RWPE1 (cell line): ENCODE results near the gene APEH.

ENCODE experiments used
- CTCF ChIA-PET: fragments of 350-600 bp; sonication (Branson Sonifier 250); formaldehyde crosslinking; extraction: SDS; loops from one replicate; lab custom pipeline; 2021; lab: Yijun Ruan, JAX
- POLR2A ChIA-PET: fragments of 400-600 bp; formaldehyde crosslinking; extraction: SDS; loops from one replicate; lab custom pipeline; 2020; ENCODE audit warnings: antibody characterized with exemption; ENCODE audit not compliant: low non-redundant PET; lab: Yijun Ruan, JAX
- DNase-seq: peaks from one replicate; pipeline ENCODE4 v3.0.0; 2012; ENCODE audit warnings: low spot score
- H3K27ac ChIP-seq: fragments of 450-650 bp; 2 replicates; pipeline ENCODE4 v1.5.1; 2017
- CTCF ChIP-seq: fragments of 450-650 bp; conservative IDR thresholded peaks from 2 replicates; pipeline ENCODE4 v1.5.1; 2017; ENCODE audit warnings: low read depth, mild to moderate bottlenecking

Gene APEH

GRCh38 chr3:49720855-49721595, 46.9 kb downstream of the APEH start:
- POLR2A ChIA-PET, result no interaction called here

GRCh38 chr3:49721596-49721895, 47.4 kb downstream of the APEH start:
- POLR2A ChIA-PET, result no interaction called here
- peak overlapping the region; percentile 72 for H3K27ac ChIP-seq
- TF ChIP-seq CTCF, result no peak
- CTCF ChIA-PET, result no interaction called here
- DNase-seq, result no peak

More at GRCh38 chr3:49720855-49721595, 46.9 kb downstream of the APEH start:
- peak overlapping the region; percentile 72 for H3K27ac ChIP-seq
- DNase-seq, result no peak
- CTCF ChIA-PET, result no interaction called here
- TF ChIP-seq CTCF, result no peak

GRCh38 chr3:49721896-49722781, 48.0 kb downstream of the APEH start:
- DNase-seq, result no peak
- ChIA-PET CTCF (no interaction called here), POLR2A (no interaction called here)
- TF ChIP-seq CTCF, result no peak
- peak overlapping the region; percentile 89 for H3K27ac ChIP-seq

- no peak for DNase-seq
- ChIA-PET POLR2A (no interaction called here), CTCF (interaction anchor here (0.9 kb wide), 1 partner anchor 50 kb away, joined by 5 read pairs; no protein-coding TSS in a partner anchor)
- H3K27ac ChIP-seq, result peak overlapping the region; percentile 89
- TF ChIP-seq CTCF, result no peak
Measured at GRCh38 chr3:49722896-49723295, 48.7 kb downstream of the APEH start.

- no peak for TF ChIP-seq CTCF
- POLR2A ChIA-PET, result no interaction called here
- peak overlapping the region; percentile 89 for H3K27ac ChIP-seq
- CTCF ChIA-PET, result interaction anchor here (0.9 kb wide), 1 partner anchor 50 kb away, joined by 5 read pairs; no protein-coding TSS in a partner anchor
- no peak for DNase-seq
Measured at GRCh38 chr3:49723296-49723627, 49.1 kb downstream of the APEH start.

GRCh38 chr3:49723628-49724551, 49.7 kb downstream of the APEH start, which contains the start of gene GMPPB:
GMPPB (minus strand) TSS chr3:49723951; CDS start chr3:49723726, 225 bp downstream.
- ChIA-PET POLR2A (no interaction called here), CTCF (interaction anchor here (0.9 kb wide), 1 partner anchor 51 kb away, joined by 5 read pairs; no protein-coding TSS in a partner anchor)
- peak within 1 kb of the TSS; percentile 89 for H3K27ac ChIP-seq
- no peak for TF ChIP-seq CTCF
- DNase-seq, result peak; percentile 90
